Sigmoid colon (tissue), 7 donors: ENCODE results near the gene ESR2. TPM values are rescaled to one million over a fixed set of nuclear protein-coding genes. Genes with fewer than 3 reads are reported as not detected.
A peak's percentile ranks its signal among the peaks of the same experiment; 100 is the strongest.

Experiments used
- DNase-seq: peaks from one replicate; pipeline ENCODE4 v3.0.0-alpha.2; 2019
- H3K27ac ChIP-seq, 4 donors: fragments of 200-600 bp; sonication (generic); one replicate each; pipeline ENCODE4 v1.5.1; 2016 to 2019; ENCODE audit warnings: mild to moderate bottlenecking in 1 of 4
- H3K27me3 ChIP-seq, 3 donors: fragments of 200-600 bp; sonication (generic); one replicate each; pipeline ENCODE4 v1.5.1; 2019; ENCODE audit warnings: mild to moderate bottlenecking in 1 of 3
- H3K36me3 ChIP-seq, 4 donors: fragments of 200-600 bp; sonication (generic); one replicate each; pipeline ENCODE4 v1.5.1; 2016 to 2019
- H3K4me1 ChIP-seq, 4 donors: fragments of 200-600 bp; sonication (generic); one replicate each; pipeline ENCODE4 v1.5.1; 2017 to 2019
- H3K4me3 ChIP-seq, 4 donors: fragments of 200-600 bp; sonication (generic); one replicate each; pipeline ENCODE4 v1.5.1; 2017 to 2019; ENCODE audit warnings: mild to moderate bottlenecking in 2 of 4, moderate library complexity in 1 of 4
- H3K9me3 ChIP-seq, 4 donors: fragments of 200-600 bp in 3 of 4; sonication (generic) in 3 of 4; one replicate each; pipeline versions ENCODE4 v1.5.1 to v1.6.1; 2013 to 2019
- EP300 ChIP-seq, 4 donors: sonication (generic); formaldehyde crosslinking; IDR thresholded peaks; one replicate each; pipeline ENCODE4 v1.6.1; 2017; ENCODE audit warnings: antibody characterized with exemption in 4 of 4
- POLR2A ChIP-seq, 2 donors: fragments of 450-650 bp; IDR thresholded peaks; one replicate each; pipeline ENCODE4 v1.6.1; 2016; ENCODE audit warnings: antibody characterized with exemption in 2 of 2, mild to moderate bottlenecking in 2 of 2, moderate library complexity in 2 of 2
- POLR2AphosphoS5 ChIP-seq, 4 donors: sonication (generic); formaldehyde crosslinking; IDR thresholded peaks; one replicate each; pipeline ENCODE4 v1.6.1; 2017; ENCODE audit warnings: antibody characterized with exemption in 4 of 4
- WGBS, 2 donors: extraction: QIAGEN DNeasy Blood & Tissue Kit; methylation state at CpG; one replicate each; pipeline ENCODE4 v1.1.7; 2013; 5-methylcytosine and 5-hydroxymethylcytosine counted together
- intact Hi-C: fragments of 100-400 bp; cut with DNase I; formaldehyde crosslinking; loops from one replicate; pipeline ENCODE4 v1.15.1; 2023
- polyA plus RNA-seq, 3 donors: library from polyadenylated mRNA; stranded (reverse); fragments of 200-250 nt; gene quantifications; one replicate each; pipeline ENCODE4 v1.2.3, GENCODE V29; 2013
- total RNA-seq, 4 donors: library from RNA; depleted of rRNA; stranded (reverse); fragments of >200 nt; gene quantifications; one replicate each; pipeline ENCODE4 v1.1.0, GENCODE V29; 2016
- TF ChIP-seq, protein P1 (sequence below), 4 experiments: fragments of 450-650 bp in 3 of 4; fragments of 200-600 bp in 1 of 4; IDR thresholded peaks; one replicate each; pipeline ENCODE4 v1.5.1; 2016 to 2019; ENCODE audit warnings: antibody characterized with exemption in 4 of 4, mild to moderate bottlenecking in 3 of 4, moderate library complexity in 2 of 4
- donor health status: healthy with polysubstance abuse.
- donor health status: Bipolar disorder and iron deficiency.
- donor health status: healthy.

The ESR2 gene
- total and polyA plus RNA-seq, 7 donors, result 0.16 to 1.8 (median 0.41) TPM; not detected in 3

GRCh38 chr14:64117671-64118402 is 176.3 kb downstream of the ESR2 start:
- peaks cover 0 to 30% (median 3%) of the 10 kb centered on the region in 4 donors for H3K36me3 ChIP-seq
- H3K9me3 ChIP-seq, result no peaks in the 10 kb centered on the region
- WGBS, 2 donors, result 93 to 94% methylated on average over 11 of the region's 11 CpGs
- DNase-seq, result no peak
- H3K27ac ChIP-seq, result peak overlapping the region in 1 of 4 donors; percentile 64
- H3K4me1 ChIP-seq, result no peaks in the 10 kb centered on the region
- TF ChIP-seq EP300 (IDR thresholded peaks at IDR 0.05) (no peak), POLR2A (IDR thresholded peaks at IDR 0.05) (no peak), POLR2AphosphoS5 (IDR thresholded peaks at IDR 0.05) (no peak)
- TF ChIP-seq, protein P1, sequence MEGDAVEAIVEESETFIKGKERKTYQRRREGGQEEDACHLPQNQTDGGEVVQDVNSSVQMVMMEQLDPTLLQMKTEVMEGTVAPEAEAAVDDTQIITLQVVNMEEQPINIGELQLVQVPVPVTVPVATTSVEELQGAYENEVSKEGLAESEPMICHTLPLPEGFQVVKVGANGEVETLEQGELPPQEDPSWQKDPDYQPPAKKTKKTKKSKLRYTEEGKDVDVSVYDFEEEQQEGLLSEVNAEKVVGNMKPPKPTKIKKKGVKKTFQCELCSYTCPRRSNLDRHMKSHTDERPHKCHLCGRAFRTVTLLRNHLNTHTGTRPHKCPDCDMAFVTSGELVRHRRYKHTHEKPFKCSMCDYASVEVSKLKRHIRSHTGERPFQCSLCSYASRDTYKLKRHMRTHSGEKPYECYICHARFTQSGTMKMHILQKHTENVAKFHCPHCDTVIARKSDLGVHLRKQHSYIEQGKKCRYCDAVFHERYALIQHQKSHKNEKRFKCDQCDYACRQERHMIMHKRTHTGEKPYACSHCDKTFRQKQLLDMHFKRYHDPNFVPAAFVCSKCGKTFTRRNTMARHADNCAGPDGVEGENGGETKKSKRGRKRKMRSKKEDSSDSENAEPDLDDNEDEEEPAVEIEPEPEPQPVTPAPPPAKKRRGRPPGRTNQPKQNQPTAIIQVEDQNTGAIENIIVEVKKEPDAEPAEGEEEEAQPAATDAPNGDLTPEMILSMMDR (IDR thresholded peaks at IDR 0.05), result no peak
- intact Hi-C loops, result no loop called here
- no peaks in the 10 kb centered on the region for H3K27me3 ChIP-seq
- H3K4me3 ChIP-seq, result no peak overlapping the region

- Histone ChIP-seq H3K36me3 (peaks cover 0 to 10% (median 0%) of the 10 kb centered on the region in 4 donors), H3K4me1 (no peaks in the 10 kb centered on the region), H3K4me3 (no peak overlapping the region), H3K27ac (no peak overlapping the region), H3K9me3 (no peaks in the 10 kb centered on the region), H3K27me3 (no peaks in the 10 kb centered on the region)
- 84 to 91% methylated on average over 6 of the region's 6 CpGs for WGBS, 2 donors
- TF ChIP-seq EP300 (IDR thresholded peaks at IDR 0.05), result no peak
- intact Hi-C loops, result no loop called here
- no peak for DNase-seq
Measured at GRCh38 chr14:64115401-64115800, 178.8 kb downstream of the ESR2 start.

DNA sequence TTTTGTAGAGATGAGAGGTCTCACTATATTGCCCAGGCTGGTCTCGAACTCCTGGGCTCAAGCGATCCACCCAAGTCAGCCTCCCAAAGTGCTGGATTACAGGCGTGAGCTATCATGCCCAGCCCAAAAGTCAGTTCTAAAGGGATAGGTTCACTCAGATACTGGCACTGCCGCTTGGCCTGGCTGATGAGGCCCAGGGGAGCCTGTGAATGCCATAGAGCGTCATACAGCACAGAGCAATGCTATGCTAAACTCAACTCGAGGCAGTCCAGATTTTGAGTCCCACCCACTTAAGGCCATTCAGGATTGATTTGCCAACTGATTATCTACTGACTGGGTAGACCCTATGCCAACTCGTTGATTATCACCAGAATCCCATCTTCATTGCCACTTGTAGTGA is 179.4 kb downstream of the ESR2 start:
- Histone ChIP-seq H3K27me3 (no peaks in the 10 kb centered on the region), H3K27ac (no peak overlapping the region), H3K9me3 (no peaks in the 10 kb centered on the region), H3K4me1 (no peaks in the 10 kb centered on the region), H3K4me3 (no peak overlapping the region), H3K36me3 (peaks cover 0 to 10% (median 0%) of the 10 kb centered on the region in 4 donors)
- intact Hi-C loops, result no loop called here
- TF ChIP-seq EP300 (IDR thresholded peaks at IDR 0.05) (no peak), POLR2AphosphoS5 (IDR thresholded peaks at IDR 0.05) (no peak), POLR2A (IDR thresholded peaks at IDR 0.05) (no peak)
- TF ChIP-seq, protein P1 (IDR thresholded peaks at IDR 0.05), result no peak
- DNase-seq, result no peak
- 92 to 93% methylated on average over 7 of the region's 7 CpGs for WGBS, 2 donors

GRCh38 chr14:64114166-64114565 is 180.0 kb downstream of the ESR2 start:
- Histone ChIP-seq H3K4me1 (no peaks in the 10 kb centered on the region), H3K4me3 (no peak overlapping the region), H3K27me3 (no peaks in the 10 kb centered on the region), H3K9me3 (no peaks in the 10 kb centered on the region), H3K27ac (no peak overlapping the region), H3K36me3 (peaks cover 0 to 10% (median 0%) of the 10 kb centered on the region in 4 donors)
- TF ChIP-seq, protein P1 (IDR thresholded peaks at IDR 0.05), result no peak
- TF ChIP-seq POLR2AphosphoS5 (IDR thresholded peaks at IDR 0.05) (no peak), EP300 (IDR thresholded peaks at IDR 0.05) (no peak), POLR2A (IDR thresholded peaks at IDR 0.05) (no peak)
- intact Hi-C loops, result no loop called here
- DNase-seq, result no peak
- 21 to 69% methylated on average over 9 of the region's 9 CpGs for WGBS, 2 donors

GRCh38 chr14:64112867-64113678 is 181.1 kb downstream of the ESR2 start:
- TF ChIP-seq, protein P1 (IDR thresholded peaks at IDR 0.05), result no peak
- TF ChIP-seq EP300 (IDR thresholded peaks at IDR 0.05) (no peak), POLR2AphosphoS5 (IDR thresholded peaks at IDR 0.05) (no peak), POLR2A (IDR thresholded peaks at IDR 0.05) (no peak)
- Histone ChIP-seq H3K27ac (no peak overlapping the region), H3K9me3 (no peaks in the 10 kb centered on the region), H3K27me3 (no peaks in the 10 kb centered on the region), H3K36me3 (peaks cover 0 to 10% (median 0%) of the 10 kb centered on the region in 4 donors), H3K4me3 (no peak overlapping the region), H3K4me1 (no peaks in the 10 kb centered on the region)
- no peak for DNase-seq
- 18 to 67% methylated on average over 17 of the region's 17 CpGs for WGBS, 2 donors
- intact Hi-C loops, result no loop called here
